ENCODE measurements around the gene SPATA20. TPM values are rescaled to one million over a fixed set of nuclear protein-coding genes. Genes with fewer than 3 reads are reported as not detected.
A peak's percentile ranks its signal among the peaks of the same experiment; 100 is the strongest.

The SPATA20 gene
- total and polyA plus RNA-seq, 2 of the 13 experiments (the other 11 are each of a cell fraction or from before 2014, with no cell fraction given) = 36.1 to 64.8 TPM

- TF ChIP-seq HHEX (CRISPR knock-in tag; IDR thresholded peaks at IDR 0.05) (no peak), MLLT10 (CRISPR knock-in tag; IDR thresholded peaks at IDR 0.05) (no peak), DPF2 (CRISPR knock-in tag; IDR thresholded peaks at IDR 0.05; ENCODE audit: borderline replicate concordance, low read depth) (no peak), ZBTB7B (CRISPR knock-in tag; IDR thresholded peaks at IDR 0.05) (peak; percentile 93), SYNCRIP (IDR thresholded peaks at IDR 0.05; ENCODE audit: insufficient read depth, low read depth, low read length) (no peak), ERF (CRISPR knock-in tag; IDR thresholded peaks at IDR 0.05) (peak; percentile 94), SP4 (CRISPR knock-in tag; IDR thresholded peaks at IDR 0.05) (no peak; the same call in 1 of the 2 replicates), TEAD2 (CRISPR knock-in tag; IDR thresholded peaks at IDR 0.05) (0 out of 2 replicates have a peak, but pooled peaks have one; percentile 63), CERS6 (CRISPR knock-in tag; IDR thresholded peaks at IDR 0.05) (no peak), ARID2 (CRISPR knock-in tag; IDR thresholded peaks at IDR 0.05; ENCODE audit: borderline replicate concordance) (no peak), ZNF142 (CRISPR knock-in tag; IDR thresholded peaks at IDR 0.05) (peak; percentile 95), ZNF18 (CRISPR knock-in tag; IDR thresholded peaks at IDR 0.05; ENCODE audit: insufficient replicate concordance) (no peak), ZNF292 (CRISPR knock-in tag; IDR thresholded peaks at IDR 0.05; ENCODE audit: borderline replicate concordance, low read depth) (no peak), U2AF1 (optimal IDR thresholded peaks at IDR 0.05; ENCODE audit: low read depth, low read length) (no peak), ZFYVE20 (CRISPR knock-in tag; IDR thresholded peaks at IDR 0.05; ENCODE audit: borderline replicate concordance, low read depth) (0 out of 2 replicates have a peak, but pooled peaks have one; percentile 75), ZNF275 (CRISPR knock-in tag; IDR thresholded peaks at IDR 0.05; ENCODE audit: borderline replicate concordance) (no peak), ZNF564 (CRISPR knock-in tag; IDR thresholded peaks at IDR 0.05) (0 out of 2 replicates have a peak, but pooled peaks have one; percentile 60), ZNF660 (CRISPR knock-in tag; IDR thresholded peaks at IDR 0.05; ENCODE audit: borderline replicate concordance, low read depth) (no peak), POGZ (CRISPR knock-in tag; IDR thresholded peaks at IDR 0.05) (0 out of 2 replicates have a peak, but pooled peaks have one; percentile 54), KMT2A (CRISPR knock-in tag; IDR thresholded peaks at IDR 0.05) (peak; percentile 72)
These were observed at the start of gene SPATA20 (continued) for GRCh38 chr17:50547035-50547735.

Data from HepG2 (cell line).